Upper lobe of left lung (tissue), 4 donors: Measurements from ENCODE around the gene AFAP1.

ENCODE experiments used
- CTCF ChIP-seq, 6 experiments: fragments of 450-650 bp in 4 of 6; fragments of 200-600 bp in 2 of 6; sonication (generic) in 2 of 6; IDR thresholded peaks; one replicate each; pipeline ENCODE4 v1.5.1; 2016 to 2019; ENCODE audit warnings: antibody characterized with exemption in 6 of 6
- EP300 ChIP-seq, 4 donors: sonication (generic); formaldehyde crosslinking; IDR thresholded peaks; one replicate each; pipeline ENCODE4 v1.5.1; 2017; ENCODE audit warnings: antibody characterized with exemption in 4 of 4, control low read depth in 2 of 4
- POLR2A ChIP-seq, 4 donors: fragments of 450-650 bp; IDR thresholded peaks; one replicate each; pipeline ENCODE4 v1.5.1; 2016 to 2017; ENCODE audit warnings: antibody characterized with exemption in 4 of 4, mild to moderate bottlenecking in 2 of 4
- POLR2AphosphoS5 ChIP-seq, 2 donors: sonication (generic); formaldehyde crosslinking; IDR thresholded peaks; one replicate each; pipeline ENCODE4 v1.5.1; 2017; ENCODE audit warnings: antibody characterized with exemption in 2 of 2

- TF ChIP-seq EP300 (IDR thresholded peaks at IDR 0.05): no peak
- no peak for TF ChIP-seq CTCF (IDR thresholded peaks at IDR 0.05)
- TF ChIP-seq POLR2A (IDR thresholded peaks at IDR 0.05): no peak
- no peak for TF ChIP-seq POLR2AphosphoS5 (IDR thresholded peaks at IDR 0.05)
These were observed 82.4 kb downstream of the AFAP1 start for GRCh38 chr4:7857238-7857701.
